ENCODE data around the gene ZNF462.

- TF ChIP-seq EZH2 (IDR thresholded peaks at IDR 0.05; ENCODE audit: low read depth, unreplicated experiment) (no peak), ZNF331 (CRISPR knock-in tag; IDR thresholded peaks at IDR 0.05; ENCODE audit: low read depth) (no peak), CTCF (conservative IDR thresholded peaks at IDR 0.05; ENCODE audit: low read depth in 2 of 2) (no peak), ETS1 (IDR thresholded peaks at IDR 0.05) (no peak), REST (IDR thresholded peaks at IDR 0.05; ENCODE audit: unreplicated experiment) (no peak), POLR2AphosphoS5 (IDR thresholded peaks at IDR 0.05; ENCODE audit: low read depth) (no peak), EZH2phosphoT487 (IDR thresholded peaks at IDR 0.05; ENCODE audit: unreplicated experiment) (no peak), CREB1 (CRISPR knock-in tag; IDR thresholded peaks at IDR 0.05; ENCODE audit: low read depth) (no peak), ZNF462 (CRISPR knock-in tag; IDR thresholded peaks at IDR 0.05) (no peak), ZNF114 (CRISPR knock-in tag; IDR thresholded peaks at IDR 0.05) (no peak), NANOG (IDR thresholded peaks at IDR 0.05; ENCODE audit: borderline replicate concordance) (no peak)
These were observed 1.3 kb upstream of the ZNF462 start for GRCh38 chr9:106861640-106862109.
